ENCODE measurements around the gene NOMO2. TPM values are rescaled to one million over a fixed set of nuclear protein-coding genes. Genes with fewer than 3 reads are reported as not detected.
A peak's percentile ranks its signal among the peaks of the same experiment; 100 is the strongest.
"Not testable (repeated sequence)": the region's sequence is repeated elsewhere in the genome, so short reads cannot be mapped to it uniquely, and the experiment has no call there.

Gene NOMO2, protein sequence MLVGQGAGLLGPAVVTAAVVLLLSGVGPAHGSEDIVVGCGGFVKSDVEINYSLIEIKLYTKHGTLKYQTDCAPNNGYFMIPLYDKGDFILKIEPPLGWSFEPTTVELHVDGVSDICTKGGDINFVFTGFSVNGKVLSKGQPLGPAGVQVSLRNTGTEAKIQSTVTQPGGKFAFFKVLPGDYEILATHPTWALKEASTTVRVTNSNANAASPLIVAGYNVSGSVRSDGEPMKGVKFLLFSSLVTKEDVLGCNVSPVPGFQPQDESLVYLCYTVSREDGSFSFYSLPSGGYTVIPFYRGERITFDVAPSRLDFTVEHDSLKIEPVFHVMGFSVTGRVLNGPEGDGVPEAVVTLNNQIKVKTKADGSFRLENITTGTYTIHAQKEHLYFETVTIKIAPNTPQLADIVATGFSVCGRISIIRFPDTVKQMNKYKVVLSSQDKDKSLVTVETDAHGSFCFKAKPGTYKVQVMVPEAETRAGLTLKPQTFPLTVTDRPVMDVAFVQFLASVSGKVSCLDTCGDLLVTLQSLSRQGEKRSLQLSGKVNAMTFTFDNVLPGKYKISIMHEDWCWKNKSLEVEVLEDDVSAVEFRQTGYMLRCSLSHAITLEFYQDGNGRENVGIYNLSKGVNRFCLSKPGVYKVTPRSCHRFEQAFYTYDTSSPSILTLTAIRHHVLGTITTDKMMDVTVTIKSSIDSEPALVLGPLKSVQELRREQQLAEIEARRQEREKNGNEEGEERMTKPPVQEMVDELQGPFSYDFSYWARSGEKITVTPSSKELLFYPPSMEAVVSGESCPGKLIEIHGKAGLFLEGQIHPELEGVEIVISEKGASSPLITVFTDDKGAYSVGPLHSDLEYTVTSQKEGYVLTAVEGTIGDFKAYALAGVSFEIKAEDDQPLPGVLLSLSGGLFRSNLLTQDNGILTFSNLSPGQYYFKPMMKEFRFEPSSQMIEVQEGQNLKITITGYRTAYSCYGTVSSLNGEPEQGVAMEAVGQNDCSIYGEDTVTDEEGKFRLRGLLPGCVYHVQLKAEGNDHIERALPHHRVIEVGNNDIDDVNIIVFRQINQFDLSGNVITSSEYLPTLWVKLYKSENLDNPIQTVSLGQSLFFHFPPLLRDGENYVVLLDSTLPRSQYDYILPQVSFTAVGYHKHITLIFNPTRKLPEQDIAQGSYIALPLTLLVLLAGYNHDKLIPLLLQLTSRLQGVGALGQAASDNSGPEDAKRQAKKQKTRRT
- 80.6 and 82.2 TPM in 2 replicates for total RNA-seq (2014; rRNA removed; shearing (Covaris generic))

DNA sequence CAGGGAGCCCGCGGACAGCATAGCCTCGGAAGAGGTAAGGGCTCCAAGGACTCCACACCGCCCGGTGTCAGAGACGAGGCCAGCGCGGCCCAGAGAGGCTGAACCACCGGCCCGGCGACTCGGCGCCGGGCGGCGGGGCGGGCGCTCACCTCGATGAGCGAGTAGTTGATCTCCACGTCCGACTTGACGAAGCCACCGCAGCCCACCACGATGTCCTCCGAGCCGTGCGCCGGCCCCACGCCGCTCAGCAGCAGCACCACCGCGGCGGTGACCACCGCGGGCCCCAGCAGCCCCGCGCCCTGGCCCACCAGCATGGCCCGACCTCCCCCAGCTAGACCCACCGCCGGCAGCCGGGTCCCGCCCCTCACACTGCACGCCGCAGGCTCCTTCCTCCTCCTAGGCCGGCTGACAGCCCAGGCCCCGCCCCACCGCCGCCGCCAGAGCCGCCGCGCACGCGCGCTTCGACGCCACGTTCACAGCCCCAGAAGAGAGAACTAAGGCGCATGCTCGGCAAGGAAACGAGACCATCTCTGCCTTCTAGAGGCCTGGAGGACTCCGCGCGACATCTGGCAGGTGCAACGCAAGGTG, at the start of gene NOMO2:
Gene NOMO2, minus strand, starts transcription at position 371 of the 588 bp plus-strand sequence. Its CDS starts 57 bp downstream, at position 314.
- H3K27ac ChIP-seq = not testable (repeated sequence)
- peak; percentile 11 to 84 for DNase-seq

DNA sequence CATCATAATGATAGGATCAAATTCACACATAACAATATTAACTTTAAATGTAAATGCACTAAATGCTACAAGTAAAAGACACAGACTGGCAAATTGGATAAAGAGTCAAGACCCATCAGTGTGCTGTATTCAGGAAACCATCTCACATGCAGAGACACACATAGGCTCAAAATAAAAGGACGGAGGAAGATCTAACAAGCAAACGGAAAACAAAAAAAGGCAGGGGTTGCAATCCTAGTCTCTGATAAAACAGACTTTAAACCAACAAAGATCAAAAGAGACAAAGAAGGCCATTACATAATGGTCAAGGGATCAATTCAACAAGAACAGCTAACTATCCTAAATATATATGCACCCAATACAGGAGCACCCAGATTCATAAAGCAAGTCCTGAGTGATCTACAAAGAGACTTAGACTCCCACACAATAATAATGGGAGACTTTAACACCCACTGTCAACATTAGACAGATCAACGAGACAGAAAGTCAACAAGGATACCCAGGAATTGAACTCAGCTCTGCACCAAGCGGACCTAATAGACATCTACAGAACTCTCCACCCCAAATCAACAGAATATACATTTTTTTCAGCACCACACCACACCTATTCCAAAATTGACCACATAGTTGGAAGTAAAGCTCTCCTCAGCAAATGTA, 48.4 kb upstream of the NOMO2 start:
- not testable (repeated sequence) for H3K4me3 ChIP-seq; H3K36me3 ChIP-seq; H3K9me3 ChIP-seq (replicated peaks); DNase-seq; H3K4me1 ChIP-seq; H3K27ac ChIP-seq; H3K27me3 ChIP-seq

More for the DNA sequence above, at the start of gene NOMO2:
- not testable (repeated sequence) for H3K4me1 ChIP-seq; H3K36me3 ChIP-seq; H3K9me3 ChIP-seq (replicated peaks); H3K27me3 ChIP-seq
- H3K4me3 ChIP-seq = 0 out of 2 replicates have a peak within 1 kb of the TSS, but pooled peaks have one; percentile 35

GRCh38 chr16:18608271-18608670, 46.4 kb upstream of the NOMO2 start:
- H3K4me1 ChIP-seq; H3K9me3 ChIP-seq (replicated peaks); DNase-seq; H3K4me3 ChIP-seq; H3K27me3 ChIP-seq; H3K36me3 ChIP-seq; H3K27ac ChIP-seq: not testable (repeated sequence)

DNA sequence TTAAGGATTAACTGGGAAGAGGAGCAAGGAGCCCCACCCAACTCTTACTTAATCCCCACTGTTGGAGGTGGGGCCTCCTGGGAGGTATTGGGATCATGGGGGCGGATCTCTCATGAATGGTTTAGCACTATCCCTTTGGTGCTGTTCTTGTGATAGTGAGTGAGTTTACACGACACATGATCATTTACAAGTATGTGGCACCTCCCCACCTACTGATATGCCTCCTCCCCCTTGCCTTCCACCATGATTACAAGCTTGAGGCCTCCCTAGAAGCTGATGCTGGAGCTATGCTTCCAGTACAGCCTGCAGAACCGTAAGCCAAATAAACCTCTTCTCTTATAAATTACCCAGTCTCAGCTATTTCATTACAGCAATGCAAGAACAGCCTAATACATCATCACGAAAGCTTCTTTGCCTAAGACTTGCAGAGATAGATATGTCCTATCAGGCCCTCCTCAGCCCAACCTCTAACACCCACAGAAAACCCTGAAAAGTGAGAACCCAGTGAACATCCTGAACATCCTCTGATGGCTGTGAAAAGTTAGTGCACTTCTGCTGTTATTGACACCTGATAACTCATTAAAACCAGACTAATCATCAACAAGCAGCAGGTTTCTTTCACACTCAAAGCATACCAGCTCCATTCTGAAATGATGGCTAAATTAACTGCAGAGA, 41.8 kb upstream of the NOMO2 start:
- not testable (repeated sequence) for DNase-seq; H3K27ac ChIP-seq; H3K4me1 ChIP-seq; H3K4me3 ChIP-seq; H3K36me3 ChIP-seq; H3K9me3 ChIP-seq (replicated peaks); H3K27me3 ChIP-seq

DNA sequence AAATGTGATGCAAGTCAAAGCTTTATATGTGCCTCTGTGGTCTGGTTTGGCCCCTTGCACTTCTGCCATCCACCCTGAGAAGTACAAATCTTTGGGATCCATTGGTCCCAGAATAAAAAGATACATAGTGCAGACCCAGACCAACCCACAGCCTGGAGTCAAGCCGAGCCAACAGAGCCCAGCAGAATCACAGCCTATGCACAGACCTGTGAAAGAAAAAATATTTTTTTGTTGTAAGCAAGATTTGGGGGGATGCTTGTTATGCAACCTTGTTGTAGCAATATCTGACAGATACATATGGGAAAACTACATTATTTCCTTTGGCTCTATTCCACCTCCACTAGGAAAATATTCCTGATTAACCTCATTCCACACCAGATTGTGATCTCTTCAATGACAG, 36.7 kb upstream of the NOMO2 start:
- DNase-seq; H3K27me3 ChIP-seq; H3K9me3 ChIP-seq (replicated peaks): not testable (repeated sequence)

GRCh38 chr16:18597734-18598133, 35.8 kb upstream of the NOMO2 start:
- not testable (repeated sequence) for H3K27me3 ChIP-seq

More for the DNA sequence above, 36.7 kb upstream of the NOMO2 start:
- H3K4me3 ChIP-seq, H3K27ac ChIP-seq, H3K36me3 ChIP-seq, H3K4me1 ChIP-seq: not testable (repeated sequence)

DNA sequence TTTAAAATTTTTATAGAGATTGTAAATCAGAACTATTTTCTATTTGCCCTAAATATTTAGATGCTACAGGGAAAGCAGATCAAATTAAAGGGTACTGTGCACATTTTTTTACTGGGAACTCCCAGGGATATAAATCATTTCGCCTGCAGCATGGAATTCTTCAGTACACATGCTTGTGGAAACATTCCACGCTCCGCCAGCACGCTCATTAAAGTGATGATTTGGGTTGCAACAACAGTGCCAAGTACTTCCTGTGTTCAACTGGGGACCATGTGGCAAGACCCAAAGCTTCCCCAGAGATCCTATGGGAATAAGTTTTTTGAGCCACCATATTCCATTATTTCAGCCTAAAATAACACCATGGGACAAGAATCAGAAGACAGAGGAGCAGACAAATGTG, 35.4 kb upstream of the NOMO2 start:
- not testable (repeated sequence) for H3K36me3 ChIP-seq; DNase-seq; H3K27ac ChIP-seq; H3K4me1 ChIP-seq; H3K27me3 ChIP-seq; H3K4me3 ChIP-seq; H3K9me3 ChIP-seq (replicated peaks)

More at GRCh38 chr16:18597734-18598133, 35.8 kb upstream of the NOMO2 start:
- not testable (repeated sequence) for H3K4me3 ChIP-seq; H3K27ac ChIP-seq; H3K9me3 ChIP-seq (replicated peaks); DNase-seq; H3K36me3 ChIP-seq; H3K4me1 ChIP-seq

DNA sequence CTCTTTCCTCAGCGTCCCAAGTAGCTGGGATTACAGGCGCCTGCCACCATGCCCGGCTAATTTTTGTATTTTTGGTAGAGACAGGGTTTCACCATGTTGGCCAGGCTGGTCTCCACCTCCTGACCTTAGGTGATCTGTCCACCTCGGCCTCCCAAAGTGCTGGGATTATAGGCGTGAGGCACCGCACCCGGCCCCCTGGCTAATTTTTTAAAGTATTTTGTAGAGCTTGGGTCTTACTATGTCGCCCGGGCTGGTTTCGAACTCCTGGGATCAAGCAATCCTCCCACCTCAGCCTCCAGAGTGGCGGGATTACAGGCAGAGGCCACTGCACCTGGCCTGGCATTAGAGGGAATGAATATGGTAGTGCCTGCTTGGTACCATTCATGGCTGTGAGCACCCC, 33.9 kb upstream of the NOMO2 start:
- H3K4me3 ChIP-seq; H3K9me3 ChIP-seq (replicated peaks); H3K36me3 ChIP-seq; H3K4me1 ChIP-seq; H3K27ac ChIP-seq; DNase-seq; H3K27me3 ChIP-seq: not testable (repeated sequence)

DNA sequence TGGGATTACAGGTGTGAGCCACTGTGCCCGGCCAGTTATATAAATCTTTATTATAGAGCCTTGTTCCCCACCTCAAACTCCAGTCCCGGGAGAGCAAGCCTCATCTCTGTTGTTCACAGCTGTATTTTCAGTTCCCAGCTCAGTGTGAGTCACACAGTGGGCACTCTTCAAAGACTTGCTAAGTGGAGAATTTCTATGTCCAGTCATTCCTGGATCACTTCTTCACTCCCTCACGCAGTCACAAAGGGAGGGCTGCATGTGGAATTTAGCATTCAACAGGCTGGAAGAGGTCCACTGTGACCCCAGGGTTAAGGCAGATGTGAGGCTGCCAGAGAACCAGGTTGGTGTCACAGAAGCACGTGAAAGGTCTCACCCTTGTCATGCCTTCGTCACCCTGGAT, 33.0 kb upstream of the NOMO2 start:
- H3K27ac ChIP-seq; DNase-seq; H3K9me3 ChIP-seq (replicated peaks); H3K27me3 ChIP-seq; H3K4me3 ChIP-seq; H3K36me3 ChIP-seq; H3K4me1 ChIP-seq: not testable (repeated sequence)

DNA sequence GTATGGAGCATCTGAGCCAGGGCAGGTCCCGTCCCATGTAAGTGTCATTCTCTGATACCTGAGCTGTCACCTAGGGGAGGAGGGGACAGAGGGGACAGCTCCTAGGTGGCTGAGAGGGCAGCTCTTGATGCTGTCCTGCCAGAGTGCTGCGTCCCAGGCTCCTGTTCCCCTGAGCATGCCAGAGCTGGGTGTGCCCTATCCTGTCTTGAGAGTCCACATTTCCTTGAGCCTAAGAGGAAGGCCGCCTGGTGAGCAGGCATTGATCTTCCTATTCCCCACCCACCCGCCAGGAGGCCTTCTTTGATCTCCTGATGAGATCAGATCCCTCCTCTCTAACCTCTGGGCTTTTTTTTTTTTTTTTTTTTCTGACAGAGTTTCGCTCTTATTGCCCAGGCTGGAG, 32.0 kb upstream of the NOMO2 start:
- DNase-seq = not testable (repeated sequence)

GRCh38 chr16:18592982-18593381, 31.1 kb upstream of the NOMO2 start:
- not testable (repeated sequence) for H3K4me1 ChIP-seq; H3K27me3 ChIP-seq; H3K4me3 ChIP-seq; H3K36me3 ChIP-seq; DNase-seq; H3K27ac ChIP-seq; H3K9me3 ChIP-seq (replicated peaks)

More for the DNA sequence above, 32.0 kb upstream of the NOMO2 start:
- H3K36me3 ChIP-seq; H3K27ac ChIP-seq; H3K9me3 ChIP-seq (replicated peaks); H3K27me3 ChIP-seq; H3K4me3 ChIP-seq; H3K4me1 ChIP-seq: not testable (repeated sequence)

DNA sequence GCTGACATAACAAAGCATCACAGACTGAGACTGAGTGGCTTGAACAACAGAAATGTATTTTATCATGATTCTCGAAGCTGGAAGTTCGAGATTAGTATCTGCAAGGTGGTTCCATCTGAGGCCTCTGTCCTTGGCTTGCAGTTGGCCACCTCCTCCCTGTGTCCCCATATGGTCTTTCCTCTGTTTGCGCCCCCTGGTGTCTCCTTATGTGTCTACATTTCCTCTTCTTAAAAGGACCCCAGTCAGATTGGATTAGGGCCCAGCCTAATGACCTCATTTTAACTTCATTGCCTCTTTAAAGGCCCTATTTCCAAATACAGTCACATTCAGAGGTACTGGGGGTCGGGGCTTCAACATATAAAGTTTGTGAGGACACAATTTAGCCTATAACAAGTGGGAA, 30.0 kb upstream of the NOMO2 start:
- peak; percentile 33 to 50 for DNase-seq
- H3K36me3 ChIP-seq; H3K27ac ChIP-seq; H3K4me3 ChIP-seq; H3K27me3 ChIP-seq; H3K4me1 ChIP-seq; H3K9me3 ChIP-seq (replicated peaks): not testable (repeated sequence)

- not testable (repeated sequence) for DNase-seq; H3K9me3 ChIP-seq (replicated peaks); H3K27ac ChIP-seq; H3K4me1 ChIP-seq; H3K4me3 ChIP-seq; H3K36me3 ChIP-seq; H3K27me3 ChIP-seq
These were observed 29.5 kb upstream of the NOMO2 start for GRCh38 chr16:18591441-18591840.

DNA sequence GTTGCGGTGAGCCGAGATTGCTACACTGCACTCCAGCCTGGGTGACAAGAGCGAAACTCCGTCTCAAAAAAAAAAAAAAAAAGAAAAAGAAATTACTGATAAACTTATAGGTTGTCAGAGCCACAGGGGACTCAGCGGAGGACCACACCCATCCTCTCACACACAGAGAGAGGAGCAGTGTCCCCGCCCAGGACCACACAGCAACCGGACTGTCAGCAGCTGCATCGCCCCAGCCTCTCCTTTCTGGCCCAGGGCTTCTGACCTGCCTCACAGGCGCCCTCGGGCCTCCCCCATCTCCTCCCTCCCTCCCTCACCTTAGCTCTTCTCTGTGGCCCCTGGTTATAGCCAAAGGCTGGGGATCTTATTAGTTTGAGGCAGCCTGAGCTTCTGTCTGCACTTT, 27.9 kb upstream of the NOMO2 start:
- not testable (repeated sequence) for H3K27me3 ChIP-seq; H3K9me3 ChIP-seq (replicated peaks); H3K36me3 ChIP-seq; H3K4me1 ChIP-seq; H3K4me3 ChIP-seq; H3K27ac ChIP-seq; DNase-seq

Data from SJCRH30 (cell line).